ENCODE data around the gene PTPRK.

- TF ChIP-seq, protein P1, sequence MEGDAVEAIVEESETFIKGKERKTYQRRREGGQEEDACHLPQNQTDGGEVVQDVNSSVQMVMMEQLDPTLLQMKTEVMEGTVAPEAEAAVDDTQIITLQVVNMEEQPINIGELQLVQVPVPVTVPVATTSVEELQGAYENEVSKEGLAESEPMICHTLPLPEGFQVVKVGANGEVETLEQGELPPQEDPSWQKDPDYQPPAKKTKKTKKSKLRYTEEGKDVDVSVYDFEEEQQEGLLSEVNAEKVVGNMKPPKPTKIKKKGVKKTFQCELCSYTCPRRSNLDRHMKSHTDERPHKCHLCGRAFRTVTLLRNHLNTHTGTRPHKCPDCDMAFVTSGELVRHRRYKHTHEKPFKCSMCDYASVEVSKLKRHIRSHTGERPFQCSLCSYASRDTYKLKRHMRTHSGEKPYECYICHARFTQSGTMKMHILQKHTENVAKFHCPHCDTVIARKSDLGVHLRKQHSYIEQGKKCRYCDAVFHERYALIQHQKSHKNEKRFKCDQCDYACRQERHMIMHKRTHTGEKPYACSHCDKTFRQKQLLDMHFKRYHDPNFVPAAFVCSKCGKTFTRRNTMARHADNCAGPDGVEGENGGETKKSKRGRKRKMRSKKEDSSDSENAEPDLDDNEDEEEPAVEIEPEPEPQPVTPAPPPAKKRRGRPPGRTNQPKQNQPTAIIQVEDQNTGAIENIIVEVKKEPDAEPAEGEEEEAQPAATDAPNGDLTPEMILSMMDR (IDR thresholded peaks at IDR 0.05; ENCODE audit: low read depth, low read length), result no peak
- no peak for TF ChIP-seq EZH2phosphoT487 (IDR thresholded peaks at IDR 0.05; ENCODE audit: low read depth)
Measured at GRCh38 chr6:128474933-128475332, 45.5 kb downstream of the PTPRK start.

Data from OCI-LY3 (cell line).